Mononuclear cell (primary cell): ENCODE measurements around the gene PCNT. TPM values are rescaled to one million over a fixed set of nuclear protein-coding genes. Genes with fewer than 3 reads are reported as not detected.
"Not testable (repeated sequence)": the region's sequence is repeated elsewhere in the genome, so short reads cannot be mapped to it uniquely, and the experiment has no call there.

Source experiments
- H3K27me3 ChIP-seq: 2 replicates; pipeline ENCODE4 v1.6.0; 2011; ENCODE audit warnings: low read length, control low read depth; ENCODE audit not compliant: insufficient read depth
- H3K4me1 ChIP-seq: 2 replicates; pipeline ENCODE4 v1.5.1; 2011; ENCODE audit warnings: mild to moderate bottlenecking, low read length, control low read depth; ENCODE audit not compliant: insufficient read depth
- H3K4me3 ChIP-seq: 2 replicates; pipeline ENCODE4 v1.5.1; 2011; ENCODE audit warnings: mild to moderate bottlenecking, low read length, moderate library complexity
- H3K9me3 ChIP-seq: 2 replicates; pipeline ENCODE4 v1.5.1; 2011; ENCODE audit warnings: low read depth, mild to moderate bottlenecking, control low read depth, low read length
- total RNA-seq: library from RNA; depleted of rRNA; stranded (reverse); fragments of >200 nt; gene quantifications from one replicate; pipeline ENCODE4 v1.2.3, GENCODE V29; 2012

Gene PCNT
- total RNA-seq, 1 donor = 27.9 TPM

- not testable (repeated sequence) for H3K27me3 ChIP-seq, H3K4me3 ChIP-seq, H3K9me3 ChIP-seq
- peaks cover 19% of the 10 kb centered on the region for H3K4me1 ChIP-seq
Observed at GRCh38 chr21:46372947-46373346, 49.0 kb downstream of the PCNT start.

- H3K4me3 ChIP-seq = no peak overlapping the region
- no peaks in the 10 kb centered on the region for H3K9me3 ChIP-seq
- H3K4me1 ChIP-seq = peaks cover under 1% of the 10 kb centered on the region
- H3K27me3 ChIP-seq = no peaks in the 10 kb centered on the region
Observed at GRCh38 chr21:46374761-46375389, 50.9 kb downstream of the PCNT start.

- H3K9me3 ChIP-seq = no peaks in the 10 kb centered on the region
- no peaks in the 10 kb centered on the region for H3K4me1 ChIP-seq
- no peak overlapping the region for H3K4me3 ChIP-seq
Observed at GRCh38 chr21:46375560-46376230, 51.7 kb downstream of the PCNT start.

GRCh38 chr21:46376231-46376628 is 52.3 kb downstream of the PCNT start:
- H3K4me3 ChIP-seq = no peak overlapping the region
- no peaks in the 10 kb centered on the region for H3K9me3 ChIP-seq
- H3K27me3 ChIP-seq = no peaks in the 10 kb centered on the region
- H3K4me1 ChIP-seq = no peaks in the 10 kb centered on the region

More at GRCh38 chr21:46375560-46376230, 51.7 kb downstream of the PCNT start:
- H3K27me3 ChIP-seq = no peaks in the 10 kb centered on the region

GRCh38 chr21:46376856-46377453 is 53.0 kb downstream of the PCNT start:
- H3K4me1 ChIP-seq = no peaks in the 10 kb centered on the region
- no peaks in the 10 kb centered on the region for H3K27me3 ChIP-seq
- no peak overlapping the region for H3K4me3 ChIP-seq
- no peaks in the 10 kb centered on the region for H3K9me3 ChIP-seq

GRCh38 chr21:46377789-46378188 is 53.8 kb downstream of the PCNT start:
- Histone ChIP-seq H3K4me1 (no peaks in the 10 kb centered on the region), H3K9me3 (no peaks in the 10 kb centered on the region), H3K27me3 (no peaks in the 10 kb centered on the region), H3K4me3 (no peak overlapping the region)

- no peaks in the 10 kb centered on the region for H3K27me3 ChIP-seq
- H3K4me3 ChIP-seq = no peak overlapping the region
- no peaks in the 10 kb centered on the region for H3K9me3 ChIP-seq
- H3K4me1 ChIP-seq = no peaks in the 10 kb centered on the region
Observed at GRCh38 chr21:46379105-46379504, 55.1 kb downstream of the PCNT start.

GRCh38 chr21:46379691-46380090 is 55.7 kb downstream of the PCNT start:
- H3K9me3 ChIP-seq = no peaks in the 10 kb centered on the region
- H3K4me3 ChIP-seq = no peak overlapping the region
- H3K4me1 ChIP-seq = no peaks in the 10 kb centered on the region
- no peaks in the 10 kb centered on the region for H3K27me3 ChIP-seq

GRCh38 chr21:46381541-46381940 is 57.6 kb downstream of the PCNT start:
- no peak overlapping the region for H3K4me3 ChIP-seq
- H3K27me3 ChIP-seq = no peaks in the 10 kb centered on the region
- H3K4me1 ChIP-seq = no peaks in the 10 kb centered on the region
- H3K9me3 ChIP-seq = no peaks in the 10 kb centered on the region

GRCh38 chr21:46384556-46384955 is 60.6 kb downstream of the PCNT start:
- H3K27me3 ChIP-seq = no peaks in the 10 kb centered on the region
- no peak overlapping the region for H3K4me3 ChIP-seq
- no peaks in the 10 kb centered on the region for H3K4me1 ChIP-seq
- no peaks in the 10 kb centered on the region for H3K9me3 ChIP-seq

- H3K4me3 ChIP-seq = no peak overlapping the region
- H3K9me3 ChIP-seq = no peaks in the 10 kb centered on the region
- no peaks in the 10 kb centered on the region for H3K27me3 ChIP-seq
Observed at GRCh38 chr21:46385846-46386733, 62.1 kb downstream of the PCNT start.

GRCh38 chr21:46386734-46387088 is 62.8 kb downstream of the PCNT start:
- Histone ChIP-seq H3K4me3 (no peak overlapping the region), H3K9me3 (no peaks in the 10 kb centered on the region), H3K4me1 (no peaks in the 10 kb centered on the region), H3K27me3 (no peaks in the 10 kb centered on the region)

More at GRCh38 chr21:46385846-46386733, 62.1 kb downstream of the PCNT start:
- no peaks in the 10 kb centered on the region for H3K4me1 ChIP-seq

GRCh38 chr21:46388206-46388880 is 64.4 kb downstream of the PCNT start:
- H3K9me3 ChIP-seq = no peaks in the 10 kb centered on the region
- H3K27me3 ChIP-seq = no peaks in the 10 kb centered on the region
- no peak overlapping the region for H3K4me3 ChIP-seq
- H3K4me1 ChIP-seq = no peaks in the 10 kb centered on the region

- Histone ChIP-seq H3K27me3 (no peaks in the 10 kb centered on the region), H3K4me3 (no peak overlapping the region), H3K4me1 (no peaks in the 10 kb centered on the region), H3K9me3 (no peaks in the 10 kb centered on the region)
Observed at GRCh38 chr21:46388896-46389295, 64.9 kb downstream of the PCNT start.
